Endothelial cell (in vitro differentiated cells): ENCODE measurements around the gene TBC1D16. TPM values are rescaled to one million over a fixed set of nuclear protein-coding genes. Genes with fewer than 3 reads are reported as not detected.
A peak's percentile ranks its signal among the peaks of the same experiment; 100 is the strongest.

ENCODE experiments used
- DNase-seq: peaks from one replicate; pipeline ENCODE4 v3.0.0; 2021; ENCODE audit warnings: low spot score
- H3K27ac Mint-ChIP-seq: one replicate; pipeline ENCODE4 v1.8.0; 2021; ENCODE audit warnings: mixed read lengths, inconsistent platforms; ENCODE audit not compliant: unreplicated experiment
- H3K27me3 Mint-ChIP-seq: one replicate; pipeline ENCODE4 v1.8.0; 2021; ENCODE audit warnings: mild to moderate bottlenecking, moderate library complexity, mixed read lengths, inconsistent platforms; ENCODE audit not compliant: unreplicated experiment
- H3K36me3 Mint-ChIP-seq: one replicate; pipeline ENCODE4 v1.8.0; 2021; ENCODE audit warnings: mild to moderate bottlenecking, low read depth, mixed read lengths, inconsistent platforms; ENCODE audit not compliant: unreplicated experiment
- H3K4me1 Mint-ChIP-seq: one replicate; pipeline ENCODE4 v1.8.0; 2021; ENCODE audit warnings: mild to moderate bottlenecking, mixed read lengths, inconsistent platforms; ENCODE audit not compliant: unreplicated experiment
- H3K4me3 Mint-ChIP-seq: one replicate; pipeline ENCODE4 v1.8.0; 2021; ENCODE audit warnings: mild to moderate bottlenecking, mixed read lengths, inconsistent platforms; ENCODE audit not compliant: unreplicated experiment
- H3K9me3 Mint-ChIP-seq: one replicate; pipeline ENCODE4 v1.8.0; 2021; ENCODE audit warnings: mixed read lengths, inconsistent platforms; ENCODE audit not compliant: unreplicated experiment
- total RNA-seq: library from RNA; stranded (reverse); fragmentation: NEBNext Ultra II Directional; extraction: Animal tissue kit (Norgen Biotek cat#: 25700); gene quantifications from one replicate; pipeline ENCODE4 v1.2.1, GENCODE V29; 2021; ENCODE audit not compliant: unreplicated experiment
- TF ChIP-seq, protein P1 (sequence below): fragments of 200-600 bp; sonication (generic); IDR thresholded peaks from one replicate; pipeline ENCODE4 v1.5.0; 2021; ENCODE audit warnings: antibody characterized with exemption; ENCODE audit not compliant: unreplicated experiment

Gene TBC1D16
- total RNA-seq, 1 donor from 2014 or later = 126 TPM

DNA sequence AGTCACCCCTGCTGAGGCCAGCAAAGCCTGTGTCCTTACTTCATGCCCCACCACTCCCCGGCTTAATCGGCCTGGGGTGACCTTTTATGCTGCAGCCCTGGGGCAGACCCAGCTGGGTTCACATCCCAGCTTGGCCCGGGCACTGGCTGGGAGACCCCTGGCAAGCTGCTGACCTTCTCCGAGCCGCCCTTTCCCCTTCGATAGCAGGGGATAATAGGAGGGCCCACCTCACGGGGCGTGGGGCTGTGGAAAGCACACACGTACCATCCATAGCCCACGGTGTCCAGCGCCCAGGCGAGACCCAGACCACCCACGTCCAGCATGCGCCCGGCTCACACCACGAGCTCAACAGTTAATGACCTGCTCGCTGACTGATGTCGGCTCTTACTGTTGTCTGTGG is 26.8 kb downstream of the TBC1D16 start:
- Mint-ChIP-seq H3K4me1 (peaks cover 7% of the 10 kb centered on the region), H3K27ac (no peak overlapping the region), H3K4me3 (no peak overlapping the region), H3K27me3 (peaks cover 3% of the 10 kb centered on the region), H3K36me3 (peaks cover 4% of the 10 kb centered on the region), H3K9me3 (no peaks in the 10 kb centered on the region)
- no peak for DNase-seq
- TF ChIP-seq, protein P1, sequence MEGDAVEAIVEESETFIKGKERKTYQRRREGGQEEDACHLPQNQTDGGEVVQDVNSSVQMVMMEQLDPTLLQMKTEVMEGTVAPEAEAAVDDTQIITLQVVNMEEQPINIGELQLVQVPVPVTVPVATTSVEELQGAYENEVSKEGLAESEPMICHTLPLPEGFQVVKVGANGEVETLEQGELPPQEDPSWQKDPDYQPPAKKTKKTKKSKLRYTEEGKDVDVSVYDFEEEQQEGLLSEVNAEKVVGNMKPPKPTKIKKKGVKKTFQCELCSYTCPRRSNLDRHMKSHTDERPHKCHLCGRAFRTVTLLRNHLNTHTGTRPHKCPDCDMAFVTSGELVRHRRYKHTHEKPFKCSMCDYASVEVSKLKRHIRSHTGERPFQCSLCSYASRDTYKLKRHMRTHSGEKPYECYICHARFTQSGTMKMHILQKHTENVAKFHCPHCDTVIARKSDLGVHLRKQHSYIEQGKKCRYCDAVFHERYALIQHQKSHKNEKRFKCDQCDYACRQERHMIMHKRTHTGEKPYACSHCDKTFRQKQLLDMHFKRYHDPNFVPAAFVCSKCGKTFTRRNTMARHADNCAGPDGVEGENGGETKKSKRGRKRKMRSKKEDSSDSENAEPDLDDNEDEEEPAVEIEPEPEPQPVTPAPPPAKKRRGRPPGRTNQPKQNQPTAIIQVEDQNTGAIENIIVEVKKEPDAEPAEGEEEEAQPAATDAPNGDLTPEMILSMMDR = no peak

DNA sequence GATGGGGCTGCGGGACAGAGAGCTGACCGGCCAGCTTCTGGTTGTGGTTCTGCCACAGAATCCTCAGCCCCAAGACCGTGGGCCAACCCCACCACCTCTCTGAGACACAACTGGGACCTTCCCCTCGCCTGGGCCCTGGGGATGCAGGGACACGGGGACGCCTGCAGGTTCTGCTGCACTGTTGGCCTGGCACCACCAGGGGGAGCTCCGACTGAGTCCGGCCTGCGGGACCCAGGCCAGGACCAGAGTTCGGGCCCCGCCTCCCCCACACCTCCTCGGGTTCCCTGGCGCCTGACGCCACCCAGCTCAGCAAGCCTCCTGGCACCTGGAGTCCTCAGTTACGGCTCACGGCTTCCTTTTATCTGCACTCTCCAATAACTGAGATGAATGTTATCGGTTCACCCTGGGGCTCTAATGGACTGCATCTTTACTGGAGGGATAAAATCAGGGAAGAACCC is 27.3 kb downstream of the TBC1D16 start:
- Mint-ChIP-seq H3K27ac (no peak overlapping the region), H3K36me3 (peaks cover 7% of the 10 kb centered on the region), H3K9me3 (no peaks in the 10 kb centered on the region), H3K27me3 (peaks cover 3% of the 10 kb centered on the region), H3K4me3 (no peak overlapping the region), H3K4me1 (peaks cover 7% of the 10 kb centered on the region)
- TF ChIP-seq, protein P1 = peak; percentile 97
- DNase-seq = peak; percentile 87

DNA sequence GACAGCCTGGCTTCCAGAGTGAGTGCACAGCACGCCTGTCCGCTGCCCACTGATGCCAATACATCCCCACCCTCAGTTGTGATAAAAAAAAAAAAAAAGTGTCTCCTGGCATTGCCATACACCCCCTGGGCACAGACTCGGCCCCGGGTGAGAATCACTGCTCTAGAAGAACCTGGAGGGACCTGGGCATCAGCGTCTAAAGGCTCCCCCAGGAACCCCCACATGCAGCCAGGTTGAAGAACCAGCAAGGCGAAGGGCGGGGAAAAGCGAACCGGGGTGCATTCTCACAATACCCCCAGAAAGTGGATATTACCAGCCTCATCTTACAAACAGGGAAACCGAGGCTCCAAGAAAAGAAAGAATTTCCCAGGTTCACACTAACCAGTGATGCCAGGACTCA is 27.7 kb downstream of the TBC1D16 start:
- TF ChIP-seq, protein P1 = no peak
- no peak for DNase-seq
- H3K4me3 Mint-ChIP-seq = no peak overlapping the region
- H3K27me3 Mint-ChIP-seq = peaks cover 3% of the 10 kb centered on the region
- peaks cover 7% of the 10 kb centered on the region for H3K4me1 Mint-ChIP-seq
- H3K9me3 Mint-ChIP-seq = no peaks in the 10 kb centered on the region
- peaks cover 8% of the 10 kb centered on the region for H3K36me3 Mint-ChIP-seq
- H3K27ac Mint-ChIP-seq = no peak overlapping the region

DNA sequence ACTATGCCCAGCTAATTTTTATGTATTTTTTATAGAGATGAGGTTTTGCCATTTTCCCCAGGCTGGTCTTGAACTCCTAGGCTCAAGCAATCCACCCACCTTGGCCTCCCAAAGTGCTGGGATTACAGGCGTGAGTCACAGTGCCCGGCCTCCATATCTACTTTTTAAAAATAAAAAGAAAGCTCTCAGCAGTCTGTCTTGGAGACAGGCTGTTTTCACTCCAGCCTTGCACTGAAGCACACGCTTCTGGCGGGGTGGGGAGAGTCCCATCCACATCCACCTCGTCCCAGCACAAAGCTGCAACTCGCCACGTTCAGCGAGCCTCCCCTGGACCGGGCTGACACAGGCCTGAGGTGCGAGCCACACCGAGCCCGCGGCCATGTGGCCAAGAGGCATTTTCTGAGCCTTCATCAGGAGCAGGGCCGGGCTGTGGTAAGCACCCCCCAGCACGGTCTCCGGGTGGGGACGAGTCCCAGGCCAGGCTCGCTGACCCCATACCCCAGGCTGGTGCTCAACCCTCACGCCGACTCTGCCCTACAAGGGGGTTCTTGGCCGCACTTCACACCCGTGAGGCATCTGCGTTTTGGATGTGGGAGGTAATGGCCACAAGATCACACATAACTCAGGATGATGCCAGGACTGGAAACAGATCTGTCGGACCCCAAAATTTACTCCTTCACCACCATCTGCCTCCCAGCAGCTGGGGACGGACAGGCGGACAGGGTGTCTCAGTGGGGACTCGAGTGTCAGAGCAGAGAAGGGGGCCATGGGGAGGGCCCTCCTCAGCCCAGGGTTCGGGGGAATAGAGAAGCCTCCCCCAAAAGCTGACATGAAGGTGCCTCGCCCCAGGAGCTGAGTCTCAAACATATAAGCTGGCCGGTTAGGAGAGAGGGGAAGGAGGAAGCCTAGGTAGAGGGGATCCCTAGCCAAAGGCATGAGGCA is 28.6 kb downstream of the TBC1D16 start:
- Mint-ChIP-seq H3K4me3 (no peak overlapping the region), H3K36me3 (peaks cover 10% of the 10 kb centered on the region), H3K4me1 (peaks cover 2% of the 10 kb centered on the region), H3K9me3 (no peaks in the 10 kb centered on the region), H3K27me3 (peaks cover 2% of the 10 kb centered on the region), H3K27ac (no peak overlapping the region)
- TF ChIP-seq, protein P1 = no peak
- DNase-seq = no peak

DNA sequence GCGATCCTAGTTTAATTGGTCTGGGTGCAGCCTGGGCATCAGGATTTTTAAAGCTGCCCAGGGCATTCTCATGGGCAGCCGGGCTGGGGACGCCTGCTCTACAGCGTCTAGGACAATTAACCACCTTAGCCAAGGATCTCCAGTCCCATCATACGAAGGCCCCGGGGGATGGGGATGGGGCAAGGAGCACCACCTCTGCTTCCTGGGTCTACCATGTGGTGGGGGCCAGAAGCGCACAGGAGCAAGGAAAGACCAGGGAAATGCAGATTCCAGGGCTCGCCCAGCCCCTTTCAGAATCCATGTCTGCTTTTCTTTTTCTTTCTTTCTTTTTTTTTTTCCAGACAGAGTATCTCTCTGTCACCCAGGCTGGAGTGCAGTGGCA is 29.3 kb downstream of the TBC1D16 start:
- Mint-ChIP-seq H3K27me3 (peaks cover 2% of the 10 kb centered on the region), H3K4me3 (peak overlapping the region; percentile 40), H3K4me1 (peaks cover 2% of the 10 kb centered on the region), H3K27ac (no peak overlapping the region), H3K9me3 (no peaks in the 10 kb centered on the region), H3K36me3 (peaks cover 10% of the 10 kb centered on the region)
- TF ChIP-seq, protein P1 = no peak
- DNase-seq = no peak
